Fibroblast of the aortic adventitia (primary cell): ENCODE measurements around the gene SLC41A3. TPM values are rescaled to one million over a fixed set of nuclear protein-coding genes. Genes with fewer than 3 reads are reported as not detected.
"Not testable (repeated sequence)": the region's sequence is repeated elsewhere in the genome, so short reads cannot be mapped to it uniquely, and the experiment has no call there.

ENCODE experiments used
- DNase-seq: peaks from one replicate; pipeline ENCODE4 v3.0.0-alpha.2; 2010; ENCODE audit warnings: low read depth
- H3K4me3 ChIP-seq: 2 replicates; pipeline ENCODE4 v1.5.1; 2011; ENCODE audit warnings: low read depth, mild to moderate bottlenecking, control low read depth, low read length, moderate library complexity
- CTCF ChIP-seq: IDR thresholded peaks from 2 replicates; pipeline ENCODE4 v1.5.1; 2011; ENCODE audit warnings: mild to moderate bottlenecking, low read length, control low read depth, inconsistent platforms; ENCODE audit not compliant: insufficient read depth
- total RNA-seq: library from RNA; depleted of rRNA; stranded (reverse); fragments of >200 nt; gene quantifications from 2 replicates; pipeline ENCODE4 v1.2.3, GENCODE V29; 2012; ENCODE audit warnings: low replicate concordance

Gene SLC41A3
- total RNA-seq, 1 donor, result 40.0 TPM

GRCh38 chr3:126070146-126070545, 13.8 kb downstream of the SLC41A3 start:
- no peak overlapping the region for H3K4me3 ChIP-seq
- TF ChIP-seq CTCF, result no peak
- no peak for DNase-seq

GRCh38 chr3:126067959-126068358, 16.0 kb downstream of the SLC41A3 start:
- no peak for DNase-seq
- no peak for TF ChIP-seq CTCF
- H3K4me3 ChIP-seq, result no peak overlapping the region

GRCh38 chr3:126066676-126067075, 17.2 kb downstream of the SLC41A3 start:
- not testable (repeated sequence) for DNase-seq

DNA sequence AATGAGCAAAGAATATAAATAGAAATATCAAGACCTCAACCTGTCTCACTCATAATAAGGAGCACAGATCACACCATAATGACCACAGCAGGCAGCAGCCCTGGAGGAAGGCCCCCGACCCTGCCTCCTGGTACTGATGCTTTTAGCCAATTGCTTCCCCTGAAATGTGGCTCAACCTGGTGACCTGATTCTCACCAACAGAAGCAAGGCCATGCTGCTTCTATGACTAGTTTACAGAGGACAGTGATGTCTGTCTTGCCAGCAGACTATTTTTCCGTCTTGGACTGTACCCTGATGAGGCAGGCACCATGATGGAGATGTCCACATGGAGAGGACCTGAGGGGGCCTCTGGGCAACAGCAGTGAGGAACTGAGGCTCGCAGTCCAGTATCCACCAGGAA, 18.0 kb downstream of the SLC41A3 start:
- TF ChIP-seq CTCF, result no peak
- H3K4me3 ChIP-seq, result no peak overlapping the region
- DNase-seq, result no peak

More at GRCh38 chr3:126066676-126067075, 17.2 kb downstream of the SLC41A3 start:
- not testable (repeated sequence) for H3K4me3 ChIP-seq

DNA sequence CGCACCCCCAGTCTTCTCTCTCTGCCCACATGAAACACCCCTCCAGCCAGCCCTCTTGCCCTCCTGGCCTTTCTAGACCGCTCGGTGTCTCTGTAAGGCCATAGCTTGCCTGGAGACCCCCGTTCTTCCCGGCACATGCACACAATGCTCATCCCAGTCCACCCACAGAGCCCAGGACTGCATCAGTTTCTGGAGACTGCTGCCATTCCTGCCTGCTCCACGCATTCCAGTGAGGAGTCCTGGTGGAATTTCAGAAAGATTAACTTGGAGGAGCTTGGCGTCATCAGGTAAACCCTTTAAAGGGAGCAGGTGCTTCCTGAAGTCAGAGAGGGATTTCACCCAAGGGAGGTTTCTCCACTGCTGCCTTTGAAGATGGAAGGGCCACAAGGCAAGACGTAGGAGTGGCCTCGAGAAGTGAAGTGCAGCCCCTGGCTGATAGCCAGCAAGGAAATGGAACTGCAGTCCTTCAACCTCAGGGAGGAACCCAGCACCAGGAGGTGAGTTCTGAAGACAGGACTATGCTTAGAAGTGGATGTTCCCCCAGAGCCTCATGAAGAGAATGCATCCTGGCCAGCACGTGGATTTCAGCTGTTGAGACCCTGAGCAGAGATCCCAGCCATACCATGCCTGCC, 19.2 kb downstream of the SLC41A3 start:
- no peak for TF ChIP-seq CTCF
- H3K4me3 ChIP-seq, result no peak overlapping the region
- DNase-seq, result no peak

- no peak for TF ChIP-seq CTCF
- DNase-seq, result no peak
- no peak overlapping the region for H3K4me3 ChIP-seq
These were observed 20.5 kb downstream of the SLC41A3 start for GRCh38 chr3:126063358-126063965.

DNA sequence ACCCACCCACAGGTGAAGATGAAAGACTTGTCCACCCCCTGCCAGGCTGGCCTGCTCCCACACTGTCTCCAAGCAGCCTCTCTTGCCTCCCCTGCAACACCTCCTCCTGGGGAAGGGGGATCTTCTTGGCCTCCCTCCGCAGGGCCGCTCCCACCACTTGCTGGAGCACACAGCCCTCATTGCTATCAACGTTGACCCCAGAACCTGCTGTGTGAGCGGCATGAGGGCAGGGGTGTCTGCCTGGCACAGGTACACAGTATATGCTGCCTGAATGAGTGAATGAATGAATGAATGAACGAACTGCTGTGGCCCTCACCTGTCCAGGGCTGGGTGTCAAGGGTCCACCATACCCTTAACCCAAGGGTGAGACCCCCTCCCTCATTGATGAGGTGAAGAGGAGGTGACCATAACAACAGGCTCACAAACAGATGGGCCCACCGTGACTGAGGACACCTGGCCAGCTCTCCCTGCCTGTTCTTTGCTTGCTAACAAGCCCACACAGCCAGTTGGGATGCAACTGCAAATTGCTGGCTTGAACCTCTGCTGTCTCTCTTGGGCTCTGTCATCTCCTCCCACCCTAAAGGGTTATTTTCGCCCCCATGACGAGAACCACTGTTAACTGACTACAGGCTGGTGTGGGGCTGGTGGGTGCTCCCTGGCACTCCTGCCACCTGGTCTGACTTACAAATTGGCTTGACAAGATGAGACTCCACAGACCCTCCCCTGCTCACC, 22.5 kb downstream of the SLC41A3 start:
- no peak overlapping the region for H3K4me3 ChIP-seq
- no peak for TF ChIP-seq CTCF

More for the DNA sequence above, 22.5 kb downstream of the SLC41A3 start:
- no peak for DNase-seq
